Tibial nerve (tissue), 4 donors: ENCODE data around the gene INPP5B.
"Not testable (repeated sequence)": the region's sequence is repeated elsewhere in the genome, so short reads cannot be mapped to it uniquely, and the experiment has no call there.

ENCODE experiments used
- EP300 ChIP-seq, 2 donors: sonication (generic); formaldehyde crosslinking; IDR thresholded peaks; one replicate each; pipeline ENCODE4 v1.6.1; 2017; ENCODE audit warnings: antibody characterized with exemption in 2 of 2, mild to moderate bottlenecking in 1 of 2
- TF ChIP-seq, protein P1 (sequence below), 5 experiments: fragments of 200-600 bp in 3 of 5; fragments of 450-650 bp in 2 of 5; sonication (generic) in 3 of 5; IDR thresholded peaks; one replicate each; pipeline ENCODE4 v1.5.1; 2016 to 2019; ENCODE audit warnings: antibody characterized with exemption in 5 of 5, mild to moderate bottlenecking in 3 of 5, moderate library complexity in 2 of 5

DNA sequence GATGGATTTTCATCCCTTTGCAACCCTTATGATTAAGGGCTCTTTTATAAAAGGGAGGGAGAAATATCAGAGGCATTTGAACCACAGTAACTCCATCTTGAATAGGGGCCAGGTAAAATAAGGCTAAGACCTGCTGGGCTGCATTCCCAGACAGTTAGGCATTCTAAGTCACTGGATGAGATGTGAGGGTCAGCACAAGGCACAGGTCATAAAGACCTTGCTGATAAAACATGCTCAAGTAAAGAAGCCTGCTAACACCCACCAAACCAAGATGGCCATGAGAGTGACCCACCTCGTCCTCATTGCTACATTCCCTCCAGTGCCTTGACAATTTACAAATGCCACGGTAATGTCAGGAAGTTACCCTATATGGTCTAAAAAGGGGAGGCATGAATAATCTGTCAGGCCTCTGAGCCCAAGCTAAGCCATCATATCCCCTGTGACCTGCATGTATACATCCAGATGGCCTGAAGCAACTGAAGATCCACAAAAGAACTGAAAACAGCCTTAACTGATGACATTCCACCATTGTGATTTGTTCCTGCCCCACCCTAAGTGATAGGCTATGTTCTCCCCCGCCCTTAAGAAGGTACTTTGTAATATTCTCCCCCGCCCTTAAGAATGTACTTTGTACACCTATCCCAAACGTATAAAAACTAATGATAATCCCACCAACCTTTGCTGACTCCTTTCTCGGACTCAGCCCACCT is 39.3 kb downstream of the INPP5B start:
- TF ChIP-seq, protein P1, sequence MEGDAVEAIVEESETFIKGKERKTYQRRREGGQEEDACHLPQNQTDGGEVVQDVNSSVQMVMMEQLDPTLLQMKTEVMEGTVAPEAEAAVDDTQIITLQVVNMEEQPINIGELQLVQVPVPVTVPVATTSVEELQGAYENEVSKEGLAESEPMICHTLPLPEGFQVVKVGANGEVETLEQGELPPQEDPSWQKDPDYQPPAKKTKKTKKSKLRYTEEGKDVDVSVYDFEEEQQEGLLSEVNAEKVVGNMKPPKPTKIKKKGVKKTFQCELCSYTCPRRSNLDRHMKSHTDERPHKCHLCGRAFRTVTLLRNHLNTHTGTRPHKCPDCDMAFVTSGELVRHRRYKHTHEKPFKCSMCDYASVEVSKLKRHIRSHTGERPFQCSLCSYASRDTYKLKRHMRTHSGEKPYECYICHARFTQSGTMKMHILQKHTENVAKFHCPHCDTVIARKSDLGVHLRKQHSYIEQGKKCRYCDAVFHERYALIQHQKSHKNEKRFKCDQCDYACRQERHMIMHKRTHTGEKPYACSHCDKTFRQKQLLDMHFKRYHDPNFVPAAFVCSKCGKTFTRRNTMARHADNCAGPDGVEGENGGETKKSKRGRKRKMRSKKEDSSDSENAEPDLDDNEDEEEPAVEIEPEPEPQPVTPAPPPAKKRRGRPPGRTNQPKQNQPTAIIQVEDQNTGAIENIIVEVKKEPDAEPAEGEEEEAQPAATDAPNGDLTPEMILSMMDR (IDR thresholded peaks at IDR 0.05), result not testable (repeated sequence)
- TF ChIP-seq EP300 (IDR thresholded peaks at IDR 0.05), result not testable (repeated sequence)
